Mucosa of stomach (tissue), 1 donor: ENCODE measurements around the gene CNOT6.
"Not testable (repeated sequence)": the region's sequence is repeated elsewhere in the genome, so short reads cannot be mapped to it uniquely, and the experiment has no call there.

ENCODE experiments used
- H3K27me3 ChIP-seq: one replicate; pipeline ENCODE4 v1.7.0; 2013; ENCODE audit warnings: mild to moderate bottlenecking, low read length; ENCODE audit not compliant: control insufficient read depth, insufficient read depth
- H3K36me3 ChIP-seq: one replicate; pipeline ENCODE4 v1.7.0; 2013; ENCODE audit warnings: low read length; ENCODE audit not compliant: control insufficient read depth, insufficient read depth
- H3K4me1 ChIP-seq: one replicate; pipeline ENCODE4 v1.7.0; 2013; ENCODE audit warnings: mild to moderate bottlenecking, low read length; ENCODE audit not compliant: control insufficient read depth, insufficient read depth
- H3K4me3 ChIP-seq: one replicate; pipeline ENCODE4 v1.7.0; 2013; ENCODE audit warnings: low read length
- H3K9ac ChIP-seq: one replicate; pipeline ENCODE4 v1.7.0; 2013; ENCODE audit warnings: mild to moderate bottlenecking, low read length, moderate library complexity
- H3K9me3 ChIP-seq: one replicate; pipeline ENCODE4 v1.7.0; 2013; ENCODE audit warnings: mild to moderate bottlenecking, low read length, moderate library complexity; ENCODE audit not compliant: control insufficient read depth
- donor health status: Pancreatic carcinoma.

CNOT6 gene

DNA sequence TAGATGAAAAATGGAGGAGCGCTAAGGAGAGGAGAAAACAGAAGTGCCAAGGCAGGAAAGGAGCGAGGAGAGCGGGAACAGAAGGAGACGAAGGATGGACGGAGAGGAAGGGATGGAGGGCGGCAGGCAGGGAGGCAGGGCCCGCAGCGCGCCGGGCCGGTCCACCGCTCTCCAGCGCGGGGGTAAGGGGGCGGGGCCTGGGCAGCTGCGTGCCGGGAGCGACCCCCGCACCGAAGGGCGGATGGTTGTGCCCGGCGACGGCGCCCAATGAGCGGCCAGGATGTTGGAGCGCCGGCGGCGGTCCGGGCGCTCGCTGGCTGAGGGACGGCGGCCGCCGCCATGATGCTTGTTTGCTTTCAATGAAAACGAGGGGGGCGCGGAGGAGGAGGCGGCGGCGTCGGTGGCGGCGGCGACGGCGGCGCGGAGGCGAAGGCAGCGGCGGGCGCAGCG lies at the start of gene CNOT6:
TSS of gene CNOT6 (plus strand) at position 320 of the 450 bp plus-strand sequence. CDS start 34,898 bp downstream, outside the sequence.
- Histone ChIP-seq H3K4me3 (peak within 1 kb of the TSS; percentile 47), H3K36me3 (no peaks in the 10 kb centered on the region), H3K9ac (peak within 1 kb of the TSS; percentile 85), H3K4me1 (peaks cover 11% of the 10 kb centered on the region), H3K27me3 (no peaks in the 10 kb centered on the region), H3K9me3 (no peaks in the 10 kb centered on the region)

DNA sequence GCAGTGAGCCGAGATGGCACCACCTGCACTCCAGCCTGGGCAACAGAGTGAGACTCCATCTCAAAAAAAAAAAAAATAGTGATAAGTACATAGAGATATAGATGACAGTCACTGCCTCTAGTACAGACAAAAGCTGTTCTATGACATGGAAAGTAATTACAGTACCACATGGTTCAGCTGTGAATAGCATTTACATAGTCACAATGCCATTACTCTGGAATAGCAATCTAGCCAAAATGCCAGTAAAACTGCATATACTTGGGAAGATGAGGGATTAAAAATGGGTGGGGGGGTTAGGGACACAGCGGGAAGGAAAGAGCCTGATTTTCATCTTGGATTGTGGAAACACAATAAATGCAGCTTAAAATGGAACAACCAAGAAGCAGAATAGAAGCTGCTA lies 39.4 kb upstream of the CNOT6 start:
- no peaks in the 10 kb centered on the region for H3K36me3 ChIP-seq
- no peak overlapping the region for H3K4me3 ChIP-seq
- H3K9me3 ChIP-seq, result no peaks in the 10 kb centered on the region
- no peak overlapping the region for H3K9ac ChIP-seq
- no peaks in the 10 kb centered on the region for H3K27me3 ChIP-seq
- H3K4me1 ChIP-seq, result no peaks in the 10 kb centered on the region

- Histone ChIP-seq H3K9ac (no peak overlapping the region), H3K9me3 (no peaks in the 10 kb centered on the region), H3K4me3 (no peak overlapping the region), H3K27me3 (no peaks in the 10 kb centered on the region), H3K36me3 (no peaks in the 10 kb centered on the region), H3K4me1 (no peaks in the 10 kb centered on the region)
Measured at GRCh38 chr5:180455872-180456271, 38.3 kb upstream of the CNOT6 start.

DNA sequence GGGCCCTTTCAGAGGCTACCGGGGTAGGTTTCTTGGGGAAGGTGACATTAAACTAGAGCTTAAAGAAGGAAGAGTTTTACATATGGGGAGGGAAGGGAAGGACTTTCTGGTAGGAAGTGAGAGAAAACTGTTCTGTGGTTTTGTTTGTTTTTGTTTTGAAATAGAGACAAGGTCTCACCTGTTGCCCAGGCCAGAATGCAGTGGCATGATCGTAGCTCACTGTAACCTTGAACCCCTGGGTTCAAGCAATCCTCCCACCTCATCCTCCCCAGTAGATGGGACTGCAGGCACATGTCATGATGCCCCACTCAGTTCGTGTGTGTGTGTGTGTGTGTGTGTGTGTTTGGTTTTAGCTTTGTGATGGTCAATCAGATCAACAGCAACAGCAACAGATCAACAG lies 37.4 kb upstream of the CNOT6 start:
- Histone ChIP-seq H3K9me3 (no peaks in the 10 kb centered on the region), H3K4me3 (no peak overlapping the region), H3K4me1 (no peaks in the 10 kb centered on the region), H3K27me3 (no peaks in the 10 kb centered on the region), H3K36me3 (no peaks in the 10 kb centered on the region), H3K9ac (no peak overlapping the region)

- H3K9ac ChIP-seq, H3K9me3 ChIP-seq, H3K36me3 ChIP-seq, H3K4me1 ChIP-seq, H3K27me3 ChIP-seq, H3K4me3 ChIP-seq: not testable (repeated sequence)
Measured at GRCh38 chr5:180458852-180459673, 35.1 kb upstream of the CNOT6 start.

DNA sequence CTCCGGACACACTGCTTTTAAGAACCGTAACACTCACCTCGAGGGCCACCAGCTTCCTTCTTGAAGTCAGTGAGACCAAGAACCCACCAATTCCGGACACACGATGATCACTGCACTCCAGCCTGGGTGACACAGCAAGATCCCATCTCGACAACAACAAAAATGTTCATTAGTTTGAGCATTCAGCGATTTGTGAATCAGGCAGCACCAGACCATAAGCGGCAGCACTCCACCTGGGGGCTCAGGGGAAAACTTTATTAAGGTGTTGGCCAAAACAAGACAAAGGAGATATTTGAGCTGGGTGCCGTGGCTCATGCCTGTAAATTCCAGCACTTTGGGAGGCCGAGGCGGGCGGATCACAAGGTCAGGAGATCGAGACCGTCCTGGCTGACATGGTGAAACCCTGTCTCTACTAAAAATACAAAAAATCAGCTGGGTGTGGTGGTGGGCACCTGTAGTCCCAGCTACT lies 34.5 kb upstream of the CNOT6 start:
- H3K27me3 ChIP-seq, H3K36me3 ChIP-seq, H3K4me3 ChIP-seq, H3K4me1 ChIP-seq, H3K9ac ChIP-seq, H3K9me3 ChIP-seq: not testable (repeated sequence)

DNA sequence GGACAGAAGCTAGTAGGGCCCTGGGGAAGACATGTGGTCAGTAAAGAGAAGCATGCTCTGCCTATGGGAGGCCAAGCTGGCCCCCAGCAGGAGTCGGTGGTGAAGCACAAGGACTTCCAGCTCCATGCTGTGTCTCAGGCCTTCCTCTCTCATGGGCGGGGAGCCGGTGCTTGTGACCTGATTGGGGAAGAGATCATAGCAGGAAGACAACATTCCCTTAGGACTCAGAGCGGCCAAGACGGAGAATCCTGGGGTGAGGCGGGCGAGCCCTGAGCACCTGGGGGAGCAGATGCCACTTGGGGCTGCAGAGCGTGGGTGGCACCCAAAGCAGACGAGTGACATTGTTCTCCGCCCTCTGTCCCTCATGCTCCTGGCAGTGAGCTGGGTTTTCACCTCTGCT lies 33.3 kb upstream of the CNOT6 start:
- H3K4me1 ChIP-seq, result no peaks in the 10 kb centered on the region

DNA sequence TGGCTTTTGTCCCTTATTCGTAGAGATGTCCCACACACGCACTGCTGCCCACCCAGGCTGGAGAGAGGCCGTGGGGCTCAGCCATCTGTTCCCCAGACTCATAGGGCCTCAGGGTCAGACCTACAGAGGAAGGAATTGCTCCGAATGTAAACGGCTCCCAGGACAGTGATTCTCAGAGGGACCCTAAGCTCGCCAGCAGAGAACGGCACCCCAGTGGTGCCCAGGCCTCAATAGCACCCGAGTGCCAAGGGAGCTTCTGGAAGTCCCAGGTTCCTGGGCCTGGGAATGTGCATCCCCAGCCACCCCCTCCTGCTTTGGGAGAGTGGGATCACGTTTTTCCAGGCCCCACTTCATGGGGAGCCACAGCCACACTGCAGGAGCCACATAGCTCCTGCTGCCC lies 32.9 kb upstream of the CNOT6 start:
- Histone ChIP-seq H3K9ac (no peak overlapping the region), H3K27me3 (no peaks in the 10 kb centered on the region), H3K9me3 (no peaks in the 10 kb centered on the region), H3K4me3 (no peak overlapping the region), H3K36me3 (no peaks in the 10 kb centered on the region), H3K4me1 (peaks cover 3% of the 10 kb centered on the region)

More for the DNA sequence above, 33.3 kb upstream of the CNOT6 start:
- Histone ChIP-seq H3K9me3 (no peaks in the 10 kb centered on the region), H3K27me3 (no peaks in the 10 kb centered on the region), H3K9ac (no peak overlapping the region), H3K36me3 (no peaks in the 10 kb centered on the region), H3K4me3 (no peak overlapping the region)

DNA sequence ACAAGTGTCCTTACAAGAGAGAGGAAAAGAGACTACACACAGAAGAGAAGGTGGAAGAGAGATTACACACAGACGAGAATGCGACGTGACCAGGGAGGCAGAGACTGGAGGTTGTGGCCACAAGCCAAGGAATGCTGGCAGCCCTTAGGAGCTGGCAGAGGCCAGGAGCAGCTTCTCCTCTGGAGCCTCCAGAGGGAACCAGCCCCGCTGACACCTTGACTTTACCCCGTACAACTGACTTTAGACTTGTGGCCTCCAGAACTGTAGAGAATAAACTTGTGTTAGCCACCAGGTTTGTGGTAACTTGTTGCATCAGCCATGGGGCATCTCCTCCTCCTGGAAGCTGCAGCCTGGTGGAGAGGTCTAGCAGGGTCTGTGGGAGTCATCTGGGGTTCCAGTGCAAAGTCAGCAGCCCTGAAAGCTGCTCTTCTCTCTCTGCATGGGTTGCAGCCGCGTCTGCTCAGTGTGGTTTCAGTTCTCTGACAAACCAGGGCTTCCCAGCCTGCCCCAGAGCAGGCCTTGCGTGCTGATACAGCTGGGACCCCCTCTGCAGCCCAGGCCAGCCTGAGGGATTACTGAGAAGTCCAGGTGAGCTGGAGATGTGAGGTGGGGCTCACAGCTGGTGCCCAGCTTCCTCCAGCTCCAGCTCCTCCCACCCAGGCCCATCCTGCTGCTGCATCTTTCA lies 30.8 kb upstream of the CNOT6 start:
- H3K4me3 ChIP-seq, result no peak overlapping the region
- no peaks in the 10 kb centered on the region for H3K27me3 ChIP-seq
- H3K4me1 ChIP-seq, result peaks cover 17% of the 10 kb centered on the region
- no peak overlapping the region for H3K9ac ChIP-seq
- no peaks in the 10 kb centered on the region for H3K9me3 ChIP-seq
- no peaks in the 10 kb centered on the region for H3K36me3 ChIP-seq

DNA sequence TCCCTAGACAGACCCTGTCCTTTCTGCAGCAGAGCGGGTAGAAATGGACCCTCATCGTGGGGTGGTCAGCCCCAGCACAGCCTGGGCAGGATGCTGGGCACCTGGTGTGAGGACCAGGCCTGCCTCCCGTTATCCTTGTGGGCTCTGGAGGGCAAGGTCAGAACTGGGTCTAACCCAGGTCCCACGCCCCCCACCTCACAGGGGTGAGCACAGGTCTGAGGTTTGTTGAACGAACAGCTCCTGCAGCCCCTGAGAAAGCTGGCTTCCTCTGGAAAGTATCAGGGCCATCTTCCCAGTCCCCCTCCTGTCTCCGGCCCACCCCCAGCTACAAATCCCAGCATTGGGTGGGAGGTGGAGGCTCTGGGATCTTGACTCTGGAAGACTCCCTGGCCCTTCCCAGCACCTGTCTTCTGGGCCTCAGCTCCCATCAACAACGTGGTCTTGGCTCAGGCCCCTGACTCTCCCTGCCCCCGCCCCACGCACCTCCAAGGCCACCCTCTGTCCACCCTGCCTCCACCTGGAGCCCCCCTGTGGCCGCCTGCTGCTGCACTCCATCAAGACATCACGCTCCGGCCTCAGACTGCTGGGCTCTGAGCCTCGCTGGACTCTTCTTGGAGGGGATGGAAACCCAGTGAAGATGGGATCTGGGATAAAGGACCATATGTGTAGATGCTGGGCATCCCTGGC lies 30.1 kb upstream of the CNOT6 start:
- H3K9me3 ChIP-seq, result no peaks in the 10 kb centered on the region
- no peaks in the 10 kb centered on the region for H3K36me3 ChIP-seq
- no peaks in the 10 kb centered on the region for H3K27me3 ChIP-seq
- H3K4me1 ChIP-seq, result peaks cover 17% of the 10 kb centered on the region
- no peak overlapping the region for H3K9ac ChIP-seq
- no peak overlapping the region for H3K4me3 ChIP-seq

GRCh38 chr5:180464603-180464970 lies 29.6 kb upstream of the CNOT6 start:
- Histone ChIP-seq H3K36me3 (no peaks in the 10 kb centered on the region), H3K9me3 (no peaks in the 10 kb centered on the region), H3K9ac (no peak overlapping the region), H3K27me3 (no peaks in the 10 kb centered on the region), H3K4me3 (no peak overlapping the region), H3K4me1 (peaks cover 17% of the 10 kb centered on the region)

GRCh38 chr5:180465052-180465451 lies 29.1 kb upstream of the CNOT6 start:
- H3K36me3 ChIP-seq, H3K9ac ChIP-seq, H3K4me3 ChIP-seq, H3K27me3 ChIP-seq, H3K9me3 ChIP-seq: not testable (repeated sequence)
- H3K4me1 ChIP-seq, result peaks cover 18% of the 10 kb centered on the region
